ENCODE data around the gene ARHGAP45.

GRCh38 chr19:1118999-1119398 lies 52.0 kb downstream of the ARHGAP45 start:
- TF ChIP-seq POLR2A (IDR thresholded peaks at IDR 0.05) = no peak
- TF ChIP-seq CTCF (IDR thresholded peaks at IDR 0.05) = no peak

Data from Peyer's patch (tissue), 4 donors.